Heart left ventricle (tissue), 16 donors: ENCODE data around the gene CASP4. TPM values are rescaled to one million over a fixed set of nuclear protein-coding genes. Genes with fewer than 3 reads are reported as not detected.
A peak's percentile ranks its signal among the peaks of the same experiment; 100 is the strongest.

Source experiments
- ATAC-seq, 4 donors: fragments of 200-7000 bp; cut with Tn5 transposase; one replicate each; pipeline ENCODE4 v1.9.1; 2020 to 2022; ENCODE audit warnings: moderate library complexity in 4 of 4, mild to moderate bottlenecking in 3 of 4, moderate number of reproducible peaks in 1 of 4
- DNase-seq, 5 donors: peaks; one replicate each; pipeline ENCODE4 v3.0.0-alpha.2; 2020
- H3K27ac ChIP-seq, 12 donors: fragments of 200-600 bp; sonication (generic) in 4 of 12; one replicate each; pipeline versions ENCODE4 v1.5.0 to v1.8.0; 2016 to 2022; ENCODE audit warnings: mild to moderate bottlenecking in 2 of 12
- H3K27me3 ChIP-seq, 9 donors: fragments of 200-600 bp; sonication (generic) in 2 of 9; one replicate each; pipeline versions ENCODE4 v1.5.1 to v1.8.0; 2016 to 2022; ENCODE audit warnings: mild to moderate bottlenecking in 3 of 9
- H3K36me3 ChIP-seq, 9 donors: fragments of 200-600 bp; sonication (generic) in 2 of 9; one replicate each; pipeline versions ENCODE4 v1.5.0 to v1.8.0; 2018 to 2022; ENCODE audit warnings: mild to moderate bottlenecking in 2 of 9
- H3K4me1 ChIP-seq, 12 donors: fragments of 200-600 bp; sonication (generic) in 4 of 12; one replicate each; pipeline versions ENCODE4 v1.5.0 to v1.8.0; 2016 to 2022; ENCODE audit warnings: mild to moderate bottlenecking in 3 of 12
- H3K4me3 ChIP-seq, 12 donors: fragments of 200-600 bp; sonication (generic) in 4 of 12; one replicate each; pipeline versions ENCODE4 v1.5.0 to v1.8.0; 2017 to 2022; ENCODE audit warnings: mild to moderate bottlenecking in 9 of 12, moderate library complexity in 4 of 12
- H3K9me3 ChIP-seq, 12 donors: fragments of 200-600 bp; sonication (generic) in 4 of 12; one replicate each; pipeline versions ENCODE4 v1.5.0 to v1.8.0; 2016 to 2022; ENCODE audit warnings: mild to moderate bottlenecking in 1 of 12
- CTCF ChIP-seq, 12 donors: fragments of 200-600 bp; sonication (generic) in 4 of 12; IDR thresholded peaks; one replicate each; pipeline versions ENCODE4 v1.5.0 to v1.8.0; 2018 to 2022; ENCODE audit warnings: antibody characterized with exemption in 12 of 12, mild to moderate bottlenecking in 5 of 12
- POLR2A ChIP-seq, 2 donors: fragments of 450-650 bp; IDR thresholded peaks; one replicate each; pipeline ENCODE4 v1.6.1; 2017; ENCODE audit warnings: antibody characterized with exemption in 2 of 2, mild to moderate bottlenecking in 2 of 2, moderate library complexity in 2 of 2
- WGBS, 4 donors: extraction: QIAGEN DNeasy Blood & Tissue Kit in 2 of 4; methylation state at CpG; one replicate each; pipeline versions ENCODE4 v1.1.5 to v1.1.7; 2013 to 2018; 5-methylcytosine and 5-hydroxymethylcytosine counted together
- intact Hi-C, 10 donors: fragments of 100-400 bp; cut with DNase I; formaldehyde crosslinking; loops; one replicate each; pipeline versions ENCODE4 v1.11.1 to v1.14.2; 2022
- polyA plus RNA-seq, 2 donors: library from polyadenylated mRNA; stranded (reverse); fragments of 200-250 nt; gene quantifications; one replicate each; pipeline ENCODE4 v1.2.3, GENCODE V29; 2013
- total RNA-seq, 9 donors: library from RNA; depleted of rRNA in 2 of 9; stranded (reverse); fragments of >200 nt in 2 of 9; fragmentation: NEBNext Ultra II Directional in 3 of 9; extraction: Animal tissue kit (Norgen Biotek cat#: 25700) in 3 of 9; gene quantifications; one replicate each; pipeline versions ENCODE4 v1.1.0 to v1.2.4, GENCODE V29; 2016 to 2023
- donor health status: ischemic (EF 13 %, LVEDD 7.1; RV severe dilation, severe dysfunction).
- donor health status: healthy with polysubstance abuse.
- donor health status: DM: no; HTN: yes; CAD: no.
- donor health status: DM: no; HTN: no; CAD: no.
- donor health status: ischemic (EF 25% LVEDD 6.9; RV normal size, moderate dysfunction).
- donor health status: ischemic (EF 25% LVEDD 5.7; RV mildly dilated, moderate dysfunction).
- donor health status: healthy.
- donor health status: DM: yes; HTN: yes; CAD: no.
- donor health status: ischemic (EF 35%, LVEDD 5.7; RV mildly dilated, moderate dysfunction).
- donor health status: nonischemic (EF 11% LVEDD 7.7; RV severe dilation, severe dysfunction).
- donor health status: DM: yes; HTN: yes; CAD: no.
- donor health status: PGD.
- donor health status: ischemic (EF 29% LVEDD 5.4; RV normal size, mild dysfunction).
- donor health status: nonischemic (EF 23%, LVEDD 6.1; RV moderate dilation, normal function).

Gene CASP4
- total and polyA plus RNA-seq, 11 donors, result 7.6 to 74.5 (median 11.2) TPM

- intact Hi-C loops, result loop anchor here in 3 of 10 donors (5.0 to 10.0 kb wide), 2 partner anchors 66 to 78 kb away; partner anchors contain the start of genes CASP1 (in 2 of the 3) and CARD16 (in 1 of the 3)
- peak; percentile 29 to 63 (median 36) for DNase-seq
- no peaks in the 10 kb centered on the region for H3K27me3 ChIP-seq
- 41 to 61% (median 55%) methylated on average over 9 to 16 of the region's 16 CpGs for WGBS, 4 donors
- peak overlapping the region; percentile 51 to 97 (median 86) for H3K27ac ChIP-seq
- ATAC-seq, result peak in 3 of 4 donors; percentile 66 to 82 (median 79)
- H3K9me3 ChIP-seq, result peaks cover 0 to 26% (median 9%) of the 10 kb centered on the region in 12 donors
- TF ChIP-seq CTCF (IDR thresholded peaks at IDR 0.05) (no peak), POLR2A (IDR thresholded peaks at IDR 0.05) (no peak)
- peaks cover 0 to 36% (median 14%) of the 10 kb centered on the region in 12 donors for H3K4me1 ChIP-seq
- peaks cover 0 to 7% (median 0%) of the 10 kb centered on the region in 9 donors for H3K36me3 ChIP-seq
- H3K4me3 ChIP-seq, result peak overlapping the region in 11 of 12 donors; percentile 23 to 81 (median 62)
Observed at GRCh38 chr11:104968856-104969776, 742 bp upstream of the CASP4 start.

- Histone ChIP-seq H3K36me3 (peaks cover 0 to 13% (median 0%) of the 10 kb centered on the region in 9 donors), H3K27ac (peak overlapping the region; percentile 72 to 97 (median 86)), H3K27me3 (no peaks in the 10 kb centered on the region), H3K4me1 (peaks cover 0 to 43% (median 15%) of the 10 kb centered on the region in 12 donors), H3K9me3 (peaks cover 0 to 20% (median 1%) of the 10 kb centered on the region in 12 donors), H3K4me3 (peak overlapping the region; percentile 23 to 81 (median 61))
- TF ChIP-seq CTCF (IDR thresholded peaks at IDR 0.05) (no peak), POLR2A (IDR thresholded peaks at IDR 0.05) (no peak)
- 31 to 46% (median 36%) methylated on average over 11 of the region's 11 CpGs for WGBS, 4 donors
- DNase-seq (no peak), ATAC-seq (peak in 2 of 4 donors; percentile 34 to 39)
- intact Hi-C loops, result loop anchor here in 3 of 10 donors (5.0 to 10.0 kb wide), 2 partner anchors 67 to 80 kb away; partner anchors contain the start of genes CASP1 (in 2 of the 3) and CARD16 (in 1 of the 3)
Observed at GRCh38 chr11:104967534-104968354, 630 bp downstream of the CASP4 start.

- DNase-seq (no peak), ATAC-seq (no peak)
- Histone ChIP-seq H3K27me3 (no peaks in the 10 kb centered on the region), H3K27ac (peak overlapping the region in 1 of 12 donors; percentile 97), H3K36me3 (peaks cover 0 to 25% (median 4%) of the 10 kb centered on the region in 9 donors), H3K4me3 (peak overlapping the region in 4 of 12 donors; percentile 59 to 81 (median 70)), H3K9me3 (peaks cover 0 to 13% (median 0%) of the 10 kb centered on the region in 12 donors), H3K4me1 (peaks cover 0 to 53% (median 15%) of the 10 kb centered on the region in 12 donors)
- intact Hi-C loops, result loop anchor here in 3 of 10 donors (5.0 to 10.0 kb wide), 2 partner anchors 69 to 82 kb away; partner anchors contain the start of genes CASP1 (in 2 of the 3) and CARD16 (in 1 of the 3)
- TF ChIP-seq POLR2A (IDR thresholded peaks at IDR 0.05) (no peak), CTCF (IDR thresholded peaks at IDR 0.05) (no peak)
- 85 to 91% (median 89%) methylated on average over 5 of the region's 5 CpGs for WGBS, 4 donors
Observed at GRCh38 chr11:104965735-104966134, 2.6 kb downstream of the CASP4 start.
